ENCODE data around the gene DDR1.
"Not testable (repeated sequence)": the region's sequence is repeated elsewhere in the genome, so short reads cannot be mapped to it uniquely, and the experiment has no call there.

Gene DDR1

GRCh38 chr6:30854285-30855040 is 29.9 kb upstream of the DDR1 start:
- DNase-seq, result no peak

- no peak for DNase-seq
Observed at GRCh38 chr6:30855429-30856075, 28.8 kb upstream of the DDR1 start.

- DNase-seq, result no peak
Observed at GRCh38 chr6:30857112-30857511, 27.2 kb upstream of the DDR1 start.

GRCh38 chr6:30857549-30857948 is 26.8 kb upstream of the DDR1 start:
- no peak for DNase-seq

- not testable (repeated sequence) for DNase-seq
Observed at GRCh38 chr6:30859726-30860125, 24.6 kb upstream of the DDR1 start.

- DNase-seq, result no peak
Observed at GRCh38 chr6:30861257-30862048, 22.9 kb upstream of the DDR1 start.

- no peak for DNase-seq
Observed at GRCh38 chr6:30862156-30862875, 22.0 kb upstream of the DDR1 start.

GRCh38 chr6:30864325-30864724 is 20.0 kb upstream of the DDR1 start:
- DNase-seq, result no peak

GRCh38 chr6:30869241-30869749 is 15.0 kb upstream of the DDR1 start:
- peak; percentile 24 for DNase-seq

GRCh38 chr6:30870546-30870945 is 13.8 kb upstream of the DDR1 start:
- no peak for DNase-seq

GRCh38 chr6:30871592-30872183 is 12.6 kb upstream of the DDR1 start:
- no peak for DNase-seq

- no peak for DNase-seq
Observed at GRCh38 chr6:30873137-30873640, 11.1 kb upstream of the DDR1 start.

- DNase-seq, result not testable (repeated sequence)
Observed at GRCh38 chr6:30873795-30874194, 10.5 kb upstream of the DDR1 start.

GRCh38 chr6:30875244-30876038 is 8.9 kb upstream of the DDR1 start:
- DNase-seq, result no peak

GRCh38 chr6:30876039-30876730 is 8.1 kb upstream of the DDR1 start:
- peak; percentile 41 for DNase-seq

- peak; percentile 90 for DNase-seq
Observed at GRCh38 chr6:30877419-30878262, 6.7 kb upstream of the DDR1 start.

- no peak for DNase-seq
Observed at GRCh38 chr6:30879684-30880427, 4.5 kb upstream of the DDR1 start.

GRCh38 chr6:30880698-30881252 is 3.5 kb upstream of the DDR1 start:
- no peak for DNase-seq

Measured in fibroblast of skin of back (primary cell).